Measurements from ENCODE around the gene FUBP3.

DNA sequence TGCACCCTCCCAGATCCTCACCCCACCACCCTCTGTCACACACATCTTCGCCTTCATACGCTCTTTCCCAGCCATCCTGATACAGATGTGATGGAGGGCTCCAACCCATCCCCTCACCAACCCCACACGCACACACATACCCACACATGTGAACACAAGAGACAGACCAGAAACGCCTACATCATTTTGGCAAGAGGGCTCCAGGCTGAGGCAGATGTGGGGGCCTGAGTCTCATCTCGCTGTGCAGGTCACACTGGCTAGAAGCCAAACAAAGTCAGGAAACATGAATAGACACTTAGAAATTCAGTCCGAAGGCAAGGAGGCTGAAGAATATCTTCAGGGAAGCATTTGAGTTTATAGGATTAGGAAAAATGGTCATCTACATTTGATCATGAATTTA, 91.3 kb downstream of the FUBP3 start:
- TF ChIP-seq, protein P1, sequence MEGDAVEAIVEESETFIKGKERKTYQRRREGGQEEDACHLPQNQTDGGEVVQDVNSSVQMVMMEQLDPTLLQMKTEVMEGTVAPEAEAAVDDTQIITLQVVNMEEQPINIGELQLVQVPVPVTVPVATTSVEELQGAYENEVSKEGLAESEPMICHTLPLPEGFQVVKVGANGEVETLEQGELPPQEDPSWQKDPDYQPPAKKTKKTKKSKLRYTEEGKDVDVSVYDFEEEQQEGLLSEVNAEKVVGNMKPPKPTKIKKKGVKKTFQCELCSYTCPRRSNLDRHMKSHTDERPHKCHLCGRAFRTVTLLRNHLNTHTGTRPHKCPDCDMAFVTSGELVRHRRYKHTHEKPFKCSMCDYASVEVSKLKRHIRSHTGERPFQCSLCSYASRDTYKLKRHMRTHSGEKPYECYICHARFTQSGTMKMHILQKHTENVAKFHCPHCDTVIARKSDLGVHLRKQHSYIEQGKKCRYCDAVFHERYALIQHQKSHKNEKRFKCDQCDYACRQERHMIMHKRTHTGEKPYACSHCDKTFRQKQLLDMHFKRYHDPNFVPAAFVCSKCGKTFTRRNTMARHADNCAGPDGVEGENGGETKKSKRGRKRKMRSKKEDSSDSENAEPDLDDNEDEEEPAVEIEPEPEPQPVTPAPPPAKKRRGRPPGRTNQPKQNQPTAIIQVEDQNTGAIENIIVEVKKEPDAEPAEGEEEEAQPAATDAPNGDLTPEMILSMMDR (IDR thresholded peaks at IDR 0.05 in 2 of 3, conservative IDR thresholded peaks at IDR 0.05 in 1 of 3; ENCODE audit: borderline replicate concordance in 1 of 3, insufficient read depth in 1 of 3, low read depth in 2 of 3, low read length in 2 of 3) = no peak
- no peak for TF ChIP-seq ELF1 (IDR thresholded peaks at IDR 0.05; ENCODE audit: borderline replicate concordance, low read depth)
- no peak for TF ChIP-seq RAD21 (IDR thresholded peaks at IDR 0.05; ENCODE audit: low read depth)
- TF ChIP-seq, protein P2, sequence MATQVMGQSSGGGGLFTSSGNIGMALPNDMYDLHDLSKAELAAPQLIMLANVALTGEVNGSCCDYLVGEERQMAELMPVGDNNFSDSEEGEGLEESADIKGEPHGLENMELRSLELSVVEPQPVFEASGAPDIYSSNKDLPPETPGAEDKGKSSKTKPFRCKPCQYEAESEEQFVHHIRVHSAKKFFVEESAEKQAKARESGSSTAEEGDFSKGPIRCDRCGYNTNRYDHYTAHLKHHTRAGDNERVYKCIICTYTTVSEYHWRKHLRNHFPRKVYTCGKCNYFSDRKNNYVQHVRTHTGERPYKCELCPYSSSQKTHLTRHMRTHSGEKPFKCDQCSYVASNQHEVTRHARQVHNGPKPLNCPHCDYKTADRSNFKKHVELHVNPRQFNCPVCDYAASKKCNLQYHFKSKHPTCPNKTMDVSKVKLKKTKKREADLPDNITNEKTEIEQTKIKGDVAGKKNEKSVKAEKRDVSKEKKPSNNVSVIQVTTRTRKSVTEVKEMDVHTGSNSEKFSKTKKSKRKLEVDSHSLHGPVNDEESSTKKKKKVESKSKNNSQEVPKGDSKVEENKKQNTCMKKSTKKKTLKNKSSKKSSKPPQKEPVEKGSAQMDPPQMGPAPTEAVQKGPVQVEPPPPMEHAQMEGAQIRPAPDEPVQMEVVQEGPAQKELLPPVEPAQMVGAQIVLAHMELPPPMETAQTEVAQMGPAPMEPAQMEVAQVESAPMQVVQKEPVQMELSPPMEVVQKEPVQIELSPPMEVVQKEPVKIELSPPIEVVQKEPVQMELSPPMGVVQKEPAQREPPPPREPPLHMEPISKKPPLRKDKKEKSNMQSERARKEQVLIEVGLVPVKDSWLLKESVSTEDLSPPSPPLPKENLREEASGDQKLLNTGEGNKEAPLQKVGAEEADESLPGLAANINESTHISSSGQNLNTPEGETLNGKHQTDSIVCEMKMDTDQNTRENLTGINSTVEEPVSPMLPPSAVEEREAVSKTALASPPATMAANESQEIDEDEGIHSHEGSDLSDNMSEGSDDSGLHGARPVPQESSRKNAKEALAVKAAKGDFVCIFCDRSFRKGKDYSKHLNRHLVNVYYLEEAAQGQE (IDR thresholded peaks at IDR 0.05; ENCODE audit: low read depth) = no peak
- no peak for TF ChIP-seq EZH2 (IDR thresholded peaks at IDR 0.05)
- TF ChIP-seq POLR2AphosphoS5 (IDR thresholded peaks at IDR 0.05; ENCODE audit: low read depth, low read length) = no peak
- no peak for TF ChIP-seq CEBPB (IDR thresholded peaks at IDR 0.05; ENCODE audit: low read depth)

Data from HCT116 (cell line).